Stimulated activated CD4-positive, alpha-beta T cell treated with anti-CD3 and anti-CD28 coated beads, Interleukin-12 subunit alpha, Interleukin-12 subunit beta, amount 100 ng/mL, for 48 hours (primary cell): ENCODE data around the gene PCOLCE2.
"Not testable (repeated sequence)": the region's sequence is repeated elsewhere in the genome, so short reads cannot be mapped to it uniquely, and the experiment has no call there.

Experiments used
- DNase-seq, 3 donors: peaks; one replicate each; pipeline ENCODE4 v3.0.0-alpha.2; 2020; ENCODE audit warnings: low read depth in 2 of 3, low spot score in 1 of 3

Gene PCOLCE2

GRCh38 chr3:142902356-142902755, 13.5 kb upstream of the PCOLCE2 start:
- no peak for DNase-seq

- no peak for DNase-seq
These were observed 9.7 kb upstream of the PCOLCE2 start for GRCh38 chr3:142898346-142899213.

GRCh38 chr3:142897807-142898206, 8.9 kb upstream of the PCOLCE2 start:
- no peak for DNase-seq

- no peak for DNase-seq
These were observed 8.1 kb upstream of the PCOLCE2 start for GRCh38 chr3:142896996-142897395.

- DNase-seq: no peak
These were observed 7.4 kb upstream of the PCOLCE2 start for GRCh38 chr3:142896201-142896755.

GRCh38 chr3:142894493-142894892, 5.6 kb upstream of the PCOLCE2 start:
- no peak for DNase-seq

GRCh38 chr3:142892714-142893113, 3.8 kb upstream of the PCOLCE2 start:
- no peak for DNase-seq

- no peak for DNase-seq
These were observed 1.7 kb upstream of the PCOLCE2 start for GRCh38 chr3:142890592-142890991.

GRCh38 chr3:142889212-142890014, 530 bp upstream of the PCOLCE2 start:
- DNase-seq: no peak

- no peak for DNase-seq
These were observed 793 bp downstream of the PCOLCE2 start for GRCh38 chr3:142888099-142888480.

GRCh38 chr3:142886940-142887339, 1.9 kb downstream of the PCOLCE2 start:
- no peak for DNase-seq

GRCh38 chr3:142886021-142886420, 2.9 kb downstream of the PCOLCE2 start:
- no peak for DNase-seq

- DNase-seq: no peak
These were observed 4.4 kb downstream of the PCOLCE2 start for GRCh38 chr3:142884531-142884930.

- DNase-seq: not testable (repeated sequence)
These were observed 5.3 kb downstream of the PCOLCE2 start for GRCh38 chr3:142883534-142883933.

GRCh38 chr3:142881445-142882224, 7.2 kb downstream of the PCOLCE2 start:
- no peak for DNase-seq

- no peak for DNase-seq
These were observed 10.1 kb downstream of the PCOLCE2 start for GRCh38 chr3:142878649-142879300.

GRCh38 chr3:142876417-142876816, 12.5 kb downstream of the PCOLCE2 start:
- no peak for DNase-seq

- DNase-seq: no peak
These were observed 13.2 kb downstream of the PCOLCE2 start for GRCh38 chr3:142875583-142876207.

GRCh38 chr3:142875099-142875498, 13.8 kb downstream of the PCOLCE2 start:
- no peak for DNase-seq

- not testable (repeated sequence) for DNase-seq
These were observed 20.5 kb downstream of the PCOLCE2 start for GRCh38 chr3:142868382-142868781.
